Central memory CD4-positive, alpha-beta T cell (primary cell): ENCODE data around the gene APMAP.
A peak's percentile ranks its signal among the peaks of the same experiment; 100 is the strongest.
"Not testable (repeated sequence)": the region's sequence is repeated elsewhere in the genome, so short reads cannot be mapped to it uniquely, and the experiment has no call there.

ENCODE experiments used
- DNase-seq: peaks from one replicate; pipeline ENCODE4 v3.0.0; 2022

APMAP gene

DNA sequence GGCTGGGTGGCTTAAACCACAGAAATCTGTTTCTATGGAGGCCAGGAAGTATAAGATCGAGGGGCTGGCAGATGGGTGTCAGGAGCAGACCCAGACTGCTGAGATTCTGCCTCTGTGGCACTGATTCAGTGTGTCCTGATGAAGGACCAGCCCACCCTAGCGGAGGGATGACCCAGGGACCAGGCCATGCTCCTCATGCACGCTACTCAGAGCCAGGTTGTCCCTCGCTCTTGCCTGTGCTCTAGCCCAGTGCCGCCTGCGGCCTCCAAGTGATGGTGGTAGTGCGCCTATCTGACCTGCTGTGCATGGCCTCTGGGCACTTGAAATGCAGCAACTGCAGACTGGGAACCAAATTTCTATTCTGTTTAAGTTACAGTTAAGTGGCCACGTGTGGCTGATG is 13.1 kb upstream of the APMAP start:
- DNase-seq, result no peak

DNA sequence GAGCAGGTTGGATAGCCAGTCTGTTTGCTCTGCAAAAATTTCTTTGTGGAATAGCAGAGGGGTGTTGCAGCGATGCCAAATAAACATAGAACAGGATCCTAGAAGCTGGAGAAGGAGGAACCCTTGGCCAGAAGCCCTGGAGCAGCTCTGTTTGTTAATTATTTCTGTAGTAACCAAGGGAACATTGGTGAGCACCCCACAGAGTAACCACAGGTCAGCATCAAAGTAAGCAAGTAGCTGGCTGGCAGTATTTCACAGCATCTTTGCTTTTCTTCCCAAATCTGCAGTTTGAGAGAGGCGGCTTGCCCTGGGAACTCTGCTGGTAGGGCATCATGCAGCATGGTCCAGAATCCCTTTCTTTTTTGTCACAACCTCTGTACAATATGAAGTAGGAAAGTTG is 12.7 kb upstream of the APMAP start:
- no peak for DNase-seq

DNA sequence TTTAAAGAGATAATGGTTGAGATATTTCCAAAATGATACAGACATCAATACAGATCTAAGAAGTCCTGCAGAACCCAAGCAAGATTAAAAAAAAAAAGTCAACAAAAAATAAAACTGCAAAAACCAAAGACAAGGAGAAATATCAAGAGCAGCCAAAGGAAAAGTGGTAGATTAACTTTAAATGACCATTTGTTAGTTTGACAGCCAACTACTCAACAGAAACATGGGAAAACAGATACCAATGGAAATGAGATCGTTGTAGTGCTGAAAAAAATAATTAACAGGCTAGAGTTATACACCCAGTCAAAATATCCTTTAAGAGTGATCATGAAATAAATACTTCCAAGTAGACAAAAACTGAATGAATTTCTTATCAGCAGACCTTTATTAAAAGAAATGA is 10.5 kb upstream of the APMAP start:
- DNase-seq, result no peak

DNA sequence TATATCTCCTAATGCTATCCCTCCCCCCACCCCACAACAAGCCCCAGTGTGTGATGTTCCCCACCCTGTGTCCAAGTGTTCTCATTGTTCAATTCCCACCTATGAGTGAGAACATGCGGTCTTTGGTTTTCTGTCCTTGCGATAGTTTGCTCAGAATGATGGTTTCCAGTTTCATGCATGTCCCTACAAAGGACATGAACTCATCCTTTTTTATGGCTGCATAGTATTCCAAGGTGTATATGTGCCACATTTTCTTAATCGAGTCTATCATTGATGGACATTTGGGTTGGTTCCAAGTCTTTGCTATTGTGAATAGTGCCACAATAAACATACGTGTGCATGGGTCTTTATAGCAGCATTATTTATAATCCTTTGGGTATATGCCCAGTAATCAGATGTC is 8.8 kb upstream of the APMAP start:
- DNase-seq, result not testable (repeated sequence)

DNA sequence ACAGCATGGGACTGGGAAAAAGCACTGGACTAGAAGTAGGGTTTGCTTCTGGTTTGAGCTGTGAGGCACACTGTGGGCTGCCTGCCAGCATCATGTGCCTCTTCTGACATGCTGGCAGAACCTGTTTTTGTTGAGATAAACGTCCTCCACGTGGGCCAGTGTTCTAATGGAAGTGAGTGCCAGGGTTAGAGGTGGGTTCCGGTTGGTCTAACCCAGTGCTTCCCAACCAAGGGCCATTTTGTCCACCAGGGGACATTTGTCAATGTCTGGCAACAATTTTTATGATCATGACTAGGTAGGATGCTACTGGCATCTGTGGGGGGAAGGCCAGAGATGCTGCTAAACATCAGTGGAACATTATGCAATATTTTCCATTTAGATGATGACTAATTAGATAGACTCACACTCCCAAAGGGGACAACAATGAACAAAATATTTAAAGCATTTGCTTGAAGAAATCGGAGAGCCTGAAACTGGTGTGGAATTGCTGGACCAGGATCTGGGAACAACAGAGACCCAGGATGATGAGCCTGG is 7.8 kb upstream of the APMAP start:
- DNase-seq, result no peak

DNA sequence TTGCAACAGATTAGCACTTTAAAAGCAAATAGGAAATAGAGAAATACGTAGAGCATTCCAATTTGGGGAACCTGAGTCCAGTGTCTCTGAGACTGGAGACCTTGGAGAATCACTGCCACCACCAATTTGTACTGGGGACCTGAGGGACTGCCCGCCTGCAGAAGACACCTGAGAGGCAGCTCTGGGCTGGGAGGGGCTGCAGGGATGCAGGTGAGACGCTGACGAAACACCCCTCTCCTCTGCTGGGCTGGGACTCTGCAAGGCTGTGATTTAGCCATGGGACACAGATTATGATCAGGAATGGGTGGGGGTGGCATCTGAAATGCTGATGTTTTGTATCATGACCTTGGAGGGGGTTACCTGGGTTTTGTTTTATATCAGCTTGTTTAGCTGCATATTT is 7.0 kb upstream of the APMAP start:
- DNase-seq, result no peak

DNA sequence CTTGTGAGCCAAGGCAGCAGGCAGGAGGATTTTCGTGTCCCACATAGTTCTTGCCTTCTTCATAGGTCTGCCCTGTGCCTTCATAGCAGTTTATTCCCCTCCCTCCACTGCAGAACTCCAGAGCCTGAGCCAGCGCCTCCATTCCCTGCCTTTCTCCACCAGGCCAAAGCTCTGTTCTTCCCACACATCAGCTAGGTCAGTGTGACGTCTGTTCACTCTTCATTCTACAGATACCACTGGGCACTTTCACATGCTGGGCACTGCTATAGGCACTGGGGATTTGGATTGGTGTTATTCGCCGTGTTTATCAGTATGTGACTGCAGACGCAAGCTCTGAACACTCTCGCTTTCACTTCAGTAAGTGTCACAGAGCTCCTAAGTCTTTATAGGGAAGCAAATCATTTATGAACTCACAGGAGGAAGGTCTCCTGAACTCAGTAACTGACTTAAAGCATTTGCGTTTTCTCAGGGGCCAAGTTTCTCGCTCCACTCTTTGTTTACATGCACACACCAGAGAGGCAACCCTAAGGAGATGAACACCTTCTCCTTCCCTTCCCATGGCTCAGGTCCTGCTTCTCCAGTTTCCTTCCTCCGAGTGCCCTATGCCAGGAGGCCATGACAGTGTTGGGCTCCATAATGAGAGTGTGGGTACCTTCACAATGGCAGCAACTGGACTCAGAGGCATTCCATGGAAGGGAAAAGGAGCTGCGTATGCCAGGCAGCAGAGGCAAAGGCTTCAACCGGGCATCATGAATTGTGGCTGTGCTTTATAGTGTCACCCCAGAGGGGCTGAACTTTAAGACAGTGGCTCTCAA is 6.3 kb upstream of the APMAP start:
- DNase-seq, result no peak

DNA sequence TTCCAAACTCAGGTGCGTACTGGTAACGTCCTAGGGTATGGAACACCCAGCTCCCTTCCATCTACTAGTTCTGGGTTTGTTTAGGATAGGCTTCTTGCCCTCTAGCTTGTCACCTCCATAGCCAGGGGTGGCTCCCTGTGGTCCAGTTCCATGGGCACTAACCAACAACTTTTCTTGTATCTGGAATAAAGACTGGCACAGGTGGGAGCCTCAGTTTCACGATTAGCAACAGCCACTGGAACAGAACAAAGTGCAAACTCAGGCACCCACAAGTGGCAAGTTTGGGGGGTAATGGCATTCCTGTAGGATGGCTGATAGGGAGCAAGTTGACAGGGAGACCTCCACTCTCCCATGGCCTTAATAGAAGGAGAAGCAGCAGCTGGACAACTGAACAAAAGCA is 5.6 kb upstream of the APMAP start:
- no peak for DNase-seq

DNA sequence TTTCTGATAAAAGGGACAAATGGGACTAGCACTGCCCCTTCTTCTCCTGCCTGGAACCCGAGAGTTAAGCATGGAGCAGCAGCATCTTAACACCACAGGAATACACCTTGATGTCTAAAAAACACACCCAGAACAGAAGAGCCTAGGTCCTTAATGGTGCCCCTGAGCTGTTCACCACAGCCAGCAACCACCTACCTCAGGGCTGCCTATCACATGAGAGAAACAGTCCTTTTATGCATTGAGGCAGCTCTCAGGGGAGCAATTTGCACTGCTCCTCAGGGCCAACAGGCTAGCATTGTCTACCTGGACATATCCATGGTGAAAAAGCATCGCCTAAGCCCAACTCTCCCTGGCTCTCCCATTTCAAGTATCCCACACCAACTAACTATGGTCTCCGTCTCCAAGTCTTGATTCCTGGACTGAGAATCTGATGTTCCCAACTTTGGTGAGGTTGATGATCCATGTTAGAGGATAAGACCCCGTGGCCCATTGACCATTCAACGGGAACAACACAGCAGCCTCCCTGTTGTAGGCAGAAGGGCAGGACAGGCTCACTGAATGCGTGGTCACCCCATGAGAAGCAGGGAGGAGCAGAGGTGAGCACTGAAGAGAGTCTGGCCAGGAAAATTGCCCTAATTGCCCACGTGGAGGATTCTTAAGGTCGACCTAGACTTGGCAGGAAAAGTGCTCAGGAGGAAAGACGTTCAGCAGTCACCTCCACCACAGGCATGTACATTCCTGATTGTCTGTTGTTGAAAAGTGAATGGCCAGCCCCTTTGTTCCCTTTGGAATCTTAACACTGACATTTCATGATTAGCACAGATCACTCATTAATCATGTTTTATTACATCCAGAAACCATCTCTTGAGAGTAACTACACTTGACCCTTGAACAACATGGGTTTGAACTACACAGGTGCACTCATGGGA is 4.2 kb upstream of the APMAP start:
- no peak for DNase-seq

DNA sequence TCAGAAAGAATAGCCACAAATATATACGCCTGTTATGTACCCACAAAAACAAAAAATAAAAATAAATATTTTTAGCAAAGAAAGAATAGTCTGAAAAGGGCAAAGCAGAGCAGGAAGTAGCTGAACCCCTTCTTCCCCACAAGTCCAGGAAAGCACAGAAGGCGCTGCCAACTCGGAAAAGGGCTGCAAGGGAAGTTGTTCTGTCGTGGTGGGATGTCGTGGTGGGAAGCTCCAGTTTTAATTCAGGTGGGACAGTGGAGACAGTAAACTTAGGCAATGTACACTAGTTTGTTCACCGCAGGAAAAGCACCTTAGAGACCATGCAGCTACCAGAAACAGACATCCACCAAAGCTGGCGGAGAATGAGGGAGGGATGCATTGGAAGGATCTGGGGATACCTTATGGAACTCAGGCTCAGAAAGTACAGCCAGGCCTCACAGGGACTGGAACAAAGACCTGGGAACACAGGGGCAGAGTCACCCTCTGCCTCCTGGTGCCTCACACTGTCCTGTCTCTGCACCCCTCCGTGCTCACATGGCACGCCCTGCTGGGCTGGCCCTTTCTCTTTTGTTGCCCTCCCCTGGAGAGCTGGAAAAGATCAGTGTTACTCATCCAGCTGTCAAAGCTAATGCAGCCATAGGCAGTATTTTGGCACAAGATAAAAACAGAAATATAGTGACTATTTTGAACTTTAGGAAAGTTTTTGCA is 3.3 kb upstream of the APMAP start:
- no peak for DNase-seq

DNA sequence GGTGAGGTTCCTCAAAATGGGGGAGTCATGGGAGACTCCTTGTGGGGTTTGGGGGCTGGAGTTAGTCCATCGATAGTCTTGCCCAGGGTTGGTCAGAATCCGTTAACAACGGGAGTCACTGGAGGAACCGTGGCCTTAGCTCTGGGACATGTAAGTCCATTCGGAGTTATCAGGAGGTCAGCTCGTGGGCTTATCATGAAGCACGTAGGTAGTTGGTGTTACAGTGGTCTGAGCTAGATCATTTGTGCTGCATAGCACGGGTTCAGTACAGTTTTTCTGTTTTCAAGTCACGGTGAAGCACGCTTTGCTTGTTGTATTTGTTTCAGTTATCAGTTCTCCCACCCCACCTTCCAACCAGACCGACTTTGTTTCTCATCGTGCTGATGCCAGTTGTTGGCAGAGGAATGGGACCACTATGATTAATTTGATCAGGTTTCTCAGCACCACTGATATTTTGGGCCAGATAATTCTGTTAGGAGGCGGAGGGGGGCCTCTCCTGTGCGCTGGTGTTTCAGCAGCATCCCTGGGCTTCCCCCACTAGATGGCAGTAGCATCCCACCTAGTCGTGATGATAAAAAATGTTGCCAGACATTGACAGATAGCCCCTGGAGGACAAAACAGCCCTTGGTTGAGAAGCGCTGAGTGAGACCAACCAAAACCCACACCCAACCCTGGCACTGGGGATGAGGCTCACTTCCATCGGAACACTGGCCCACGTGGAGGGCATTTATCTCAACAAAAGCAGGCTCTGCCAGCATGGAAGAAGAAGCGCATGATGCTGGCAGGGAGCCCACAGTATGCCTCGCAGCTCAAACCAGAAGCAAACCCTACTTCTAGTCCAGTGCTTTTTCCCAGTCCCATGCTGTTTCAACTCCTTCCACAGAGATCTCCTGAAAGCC is 2.2 kb upstream of the APMAP start:
- peak; percentile 78 for DNase-seq

DNA sequence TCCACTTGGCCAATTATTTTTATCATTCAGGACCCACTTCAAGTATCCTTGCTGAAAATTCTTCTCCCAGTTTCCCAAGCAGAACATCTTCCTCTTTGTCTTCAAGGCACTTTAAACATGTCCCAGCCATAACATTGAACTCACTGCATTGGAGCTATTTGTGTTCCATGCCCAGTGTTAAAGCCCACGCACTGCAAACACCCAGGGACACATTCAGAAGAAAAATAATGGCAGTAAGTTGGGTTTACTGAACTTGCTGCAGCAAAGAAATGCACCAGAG is 1.6 kb upstream of the APMAP start:
- no peak for DNase-seq

DNA sequence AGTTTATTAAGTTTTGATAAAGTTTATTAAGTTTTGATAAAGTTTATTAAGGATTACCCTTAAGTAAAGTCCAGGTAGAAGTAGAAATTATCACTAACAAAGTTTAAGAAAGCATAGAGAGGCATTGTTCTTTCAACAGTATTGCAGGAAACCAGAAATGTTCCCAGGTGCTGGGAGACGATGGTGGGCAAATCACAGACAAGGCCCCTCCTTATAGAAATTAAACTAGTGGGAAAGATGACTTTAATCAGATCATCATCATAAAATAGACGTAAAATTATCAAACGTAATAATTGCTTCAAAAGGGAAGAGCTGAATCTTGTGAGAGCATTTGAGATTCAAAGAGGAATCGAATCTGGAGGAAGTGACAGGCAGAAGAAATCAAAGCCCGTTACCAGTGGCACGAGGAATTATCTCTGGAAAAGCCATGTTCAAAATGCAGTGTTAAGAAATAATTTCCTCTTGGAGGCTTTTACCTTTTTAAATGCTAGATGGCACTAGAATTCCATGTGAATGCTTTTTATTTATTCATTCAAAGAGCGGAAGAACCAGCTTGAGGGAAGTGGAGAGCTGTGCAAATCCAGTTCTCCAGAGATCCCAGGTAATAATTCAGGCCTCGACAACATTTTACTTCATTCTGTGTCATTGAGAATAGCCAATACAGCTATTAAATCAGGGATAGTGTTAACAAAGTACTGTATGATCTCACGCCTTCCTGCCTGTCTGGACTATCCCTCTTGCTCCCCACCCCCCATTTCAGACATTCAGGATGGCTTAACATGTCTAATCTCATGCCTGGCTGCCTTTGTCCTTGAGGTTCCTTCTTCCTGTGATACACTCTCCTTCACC is 1.0 kb upstream of the APMAP start:
- no peak for DNase-seq

DNA sequence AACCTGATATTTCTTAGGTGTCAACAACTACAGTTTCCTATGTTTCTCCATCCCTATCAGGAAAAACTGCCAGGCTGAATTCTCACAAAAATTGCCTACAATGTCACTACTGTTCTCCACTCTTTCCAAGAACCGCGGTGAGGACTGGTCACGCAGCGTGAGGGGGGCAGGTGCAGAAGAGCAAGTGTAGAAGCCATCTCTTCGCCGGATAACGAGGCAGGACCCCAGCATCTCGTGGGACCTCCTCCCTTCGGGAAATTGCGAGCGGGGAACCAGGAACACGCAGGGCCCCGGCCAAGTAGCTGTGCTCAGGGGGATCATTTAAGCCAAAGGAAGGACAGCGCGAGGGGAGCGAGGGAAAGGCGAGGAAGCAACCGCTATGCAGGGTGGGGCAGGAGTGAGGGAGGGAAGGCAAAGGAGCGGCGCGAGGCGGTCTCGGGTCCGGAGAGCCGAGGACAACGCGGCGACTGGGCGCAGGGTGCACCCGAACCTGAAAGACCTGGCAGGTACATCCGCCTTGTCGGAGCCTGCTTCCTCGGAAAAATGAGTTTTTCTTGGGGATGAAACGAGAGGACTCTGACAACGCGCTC is 559 bp downstream of the APMAP start:
- no peak for DNase-seq

DNA sequence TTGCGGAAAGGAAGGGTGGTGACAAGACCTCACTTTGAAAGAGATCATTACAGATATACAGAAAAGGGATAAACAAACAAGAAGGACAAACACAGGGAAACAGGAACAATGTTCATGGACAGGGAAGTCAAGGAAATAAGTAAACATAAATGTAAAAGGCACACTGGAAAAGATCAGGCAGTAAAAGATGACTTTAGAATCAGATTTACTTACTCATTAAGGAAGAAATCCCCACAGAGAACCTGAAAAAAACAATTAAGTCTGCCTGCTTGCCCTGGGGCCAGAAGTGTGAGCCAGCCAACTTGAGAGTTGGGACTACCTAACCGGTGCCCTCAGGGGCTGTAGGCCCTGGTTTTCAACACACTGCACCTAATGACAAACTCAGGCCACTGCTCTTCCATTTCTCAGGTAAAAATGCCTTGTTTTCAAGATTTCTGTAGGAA is 1.7 kb downstream of the APMAP start:
- no peak for DNase-seq

DNA sequence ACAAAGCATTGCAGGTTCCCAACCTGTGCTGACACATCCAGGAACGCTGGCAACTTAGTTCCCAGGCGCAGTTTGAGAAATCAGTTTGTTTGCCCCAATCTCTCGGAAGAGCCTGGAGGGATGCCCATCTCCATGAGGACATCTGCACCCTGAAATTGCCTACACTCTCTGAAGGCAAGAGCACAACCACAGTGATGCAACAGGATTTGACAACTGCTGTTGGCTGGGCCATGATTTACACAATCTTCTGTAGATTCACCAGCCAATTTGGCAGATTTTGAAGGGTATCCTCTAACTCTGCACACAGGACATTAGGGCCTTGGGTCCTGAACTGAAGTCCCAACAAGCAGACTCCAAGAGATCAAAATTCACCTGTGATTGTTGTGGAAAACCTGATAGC is 3.4 kb downstream of the APMAP start:
- DNase-seq, result no peak

DNA sequence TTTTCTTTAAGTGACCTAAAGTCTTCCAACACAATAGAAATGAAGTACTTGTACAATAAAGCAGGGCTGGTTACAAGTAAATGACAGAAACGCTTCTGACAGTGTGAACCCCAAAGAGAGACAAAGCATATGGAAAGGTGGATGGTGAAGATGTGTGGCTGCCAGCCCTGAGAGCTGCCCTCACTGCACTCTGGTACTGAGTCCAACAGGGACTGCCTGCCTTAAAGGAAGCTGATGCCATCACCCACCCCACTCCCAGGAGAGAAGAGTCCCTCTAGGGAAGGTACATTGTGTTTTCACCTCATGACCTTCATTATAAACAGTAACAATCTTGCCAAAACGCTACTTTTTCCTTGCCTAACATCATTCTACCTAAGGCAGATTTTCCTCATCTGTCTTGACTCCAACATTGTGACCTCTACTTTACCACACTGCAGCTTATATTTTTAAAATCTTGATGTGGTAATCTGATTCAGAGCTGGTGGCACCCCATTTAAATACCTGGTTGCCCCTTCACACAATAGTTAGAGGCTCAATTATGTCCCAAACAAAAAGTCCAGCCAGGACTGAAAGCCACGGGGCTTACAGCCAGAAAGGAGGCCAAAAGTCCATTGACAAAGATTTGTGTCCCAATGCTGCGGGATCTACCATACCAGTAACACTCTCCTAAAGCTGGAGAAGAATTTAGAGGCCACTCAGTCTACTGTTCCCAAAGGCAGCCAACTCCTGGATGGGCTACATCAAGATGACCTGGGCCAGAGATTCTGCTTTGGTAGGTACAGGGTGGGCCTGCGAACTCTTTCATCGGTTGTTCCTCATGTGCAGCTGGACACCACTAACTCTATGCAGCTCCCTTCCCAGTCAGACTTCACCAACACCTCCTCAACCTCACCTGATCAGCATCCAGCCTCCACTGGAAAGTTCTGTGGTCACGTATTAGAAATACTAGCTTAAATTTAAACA is 4.4 kb downstream of the APMAP start:
- DNase-seq, result no peak

DNA sequence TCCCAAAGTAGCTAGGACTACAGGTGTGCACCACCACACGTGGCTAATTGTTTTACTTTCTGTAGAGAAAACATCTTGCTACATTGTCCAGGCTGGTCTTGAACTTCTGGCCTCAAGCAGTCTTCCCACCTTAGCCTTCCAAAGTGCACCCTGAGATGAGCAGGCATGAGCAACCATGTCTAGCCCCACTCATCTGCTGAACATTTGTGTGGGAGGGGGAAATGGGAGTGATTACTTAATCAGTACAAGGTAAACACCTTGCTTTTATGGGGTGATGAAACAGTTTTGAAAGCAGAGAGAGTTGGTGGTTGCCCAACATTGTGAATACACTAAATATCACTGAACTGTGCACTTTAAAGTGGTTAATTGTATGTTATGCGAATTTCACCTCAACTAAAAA is 5.3 kb downstream of the APMAP start:
- DNase-seq, result no peak

DNA sequence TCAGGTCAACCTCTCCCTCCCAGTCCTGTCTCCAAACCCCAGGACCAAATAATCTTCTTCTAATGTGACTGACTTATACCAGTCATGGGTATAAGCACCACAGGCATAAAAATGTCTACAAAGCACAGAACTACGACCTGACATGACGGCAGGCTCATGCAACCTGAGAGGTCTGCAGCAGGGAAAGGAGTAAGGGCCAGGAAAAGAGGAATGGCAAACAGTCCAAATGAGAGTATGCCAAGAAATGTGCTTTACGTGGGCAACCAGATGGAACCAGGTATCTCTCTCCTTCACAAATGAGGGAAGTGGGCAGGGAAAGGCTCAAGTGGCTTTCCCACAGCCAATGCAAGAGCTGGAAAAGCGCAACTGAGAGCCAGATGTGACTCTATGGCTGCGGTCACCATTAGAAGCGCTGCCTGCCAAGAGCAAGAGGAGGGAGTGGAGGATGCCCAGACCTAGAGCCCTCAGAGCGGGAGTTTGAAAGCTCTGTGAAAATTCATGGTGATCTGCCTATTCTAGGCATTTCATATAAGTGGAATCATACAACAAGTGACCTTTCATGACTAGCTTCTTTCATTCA is 6.0 kb downstream of the APMAP start:
- DNase-seq, result no peak
